SIG-M5 treated with dmso at 0.1 percent for 504 hours (cell line): ENCODE measurements around the gene STXBP6.
"Not testable (repeated sequence)": the region's sequence is repeated elsewhere in the genome, so short reads cannot be mapped to it uniquely, and the experiment has no call there.

Source experiments
- DNase-seq: peaks from one replicate; lab custom pipeline; 2025; ENCODE audit not compliant: unreplicated experiment; lab: John Stamatoyannopoulos, UW

The STXBP6 gene

DNA sequence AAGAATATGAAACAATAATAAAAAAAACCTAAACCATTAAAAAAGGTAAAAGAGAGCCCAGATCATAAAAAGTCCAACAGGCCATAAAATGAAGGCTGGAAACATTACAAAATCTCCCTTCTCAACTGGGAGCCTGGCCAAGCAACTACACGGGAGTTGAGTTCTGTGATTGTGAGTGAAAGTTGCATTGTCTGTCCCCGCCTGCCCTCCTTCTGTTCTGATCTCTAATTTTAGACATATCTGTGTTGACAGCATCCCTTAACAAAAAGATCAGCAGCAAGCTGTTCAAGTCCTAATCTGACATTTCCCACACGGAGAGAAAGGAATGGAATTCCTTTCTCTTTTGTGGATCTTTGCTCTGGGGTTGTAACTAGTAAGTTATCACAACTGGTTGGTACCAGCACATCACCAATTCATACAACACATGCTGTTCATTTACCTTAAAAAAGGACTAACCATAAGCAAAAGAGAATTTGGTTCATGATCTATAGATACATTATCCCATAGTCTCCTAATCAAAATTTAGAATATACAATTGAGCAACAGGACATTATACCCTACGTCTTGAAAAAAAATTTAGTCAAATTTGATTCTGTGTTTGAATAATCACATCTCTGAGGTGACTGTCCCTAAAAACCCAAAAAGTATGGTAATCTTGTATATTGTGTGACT lies 210.9 kb downstream of the STXBP6 start:
- no peak for DNase-seq

DNA sequence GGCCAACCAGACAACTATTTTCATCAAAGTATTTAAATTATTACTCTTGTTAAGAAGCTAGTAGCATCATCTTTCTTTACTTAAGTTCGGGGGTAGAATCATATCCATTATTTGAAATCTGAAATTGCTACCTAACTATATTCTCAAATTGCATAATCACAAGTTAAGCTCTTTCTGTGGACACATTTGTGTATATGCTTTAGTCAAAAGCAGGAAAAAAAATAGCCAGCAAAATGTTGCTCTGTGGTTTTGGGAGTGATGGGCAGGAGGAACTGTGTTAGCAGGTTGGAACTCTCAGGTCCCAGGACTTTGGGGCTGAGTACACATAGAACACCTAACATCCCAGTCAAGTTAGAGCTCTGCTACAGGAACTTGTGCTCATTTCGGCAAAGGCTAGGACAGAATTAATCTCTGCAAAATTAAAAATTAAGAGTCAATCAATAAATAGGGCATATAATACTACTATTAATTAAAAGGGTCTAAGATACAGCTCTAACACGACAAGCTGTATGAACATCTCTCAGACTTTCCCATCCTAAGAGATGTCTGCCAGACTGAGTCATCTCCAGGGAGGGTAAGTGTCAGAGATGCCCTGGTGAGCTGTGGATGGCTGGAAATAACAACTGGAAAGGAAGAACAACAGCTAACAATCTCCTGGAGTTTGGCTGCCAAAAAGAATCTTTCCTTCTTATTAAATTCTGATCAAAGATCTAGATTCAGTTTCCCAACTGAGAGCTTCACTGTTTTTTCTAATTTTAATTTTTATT lies 212.5 kb downstream of the STXBP6 start:
- no peak for DNase-seq

DNA sequence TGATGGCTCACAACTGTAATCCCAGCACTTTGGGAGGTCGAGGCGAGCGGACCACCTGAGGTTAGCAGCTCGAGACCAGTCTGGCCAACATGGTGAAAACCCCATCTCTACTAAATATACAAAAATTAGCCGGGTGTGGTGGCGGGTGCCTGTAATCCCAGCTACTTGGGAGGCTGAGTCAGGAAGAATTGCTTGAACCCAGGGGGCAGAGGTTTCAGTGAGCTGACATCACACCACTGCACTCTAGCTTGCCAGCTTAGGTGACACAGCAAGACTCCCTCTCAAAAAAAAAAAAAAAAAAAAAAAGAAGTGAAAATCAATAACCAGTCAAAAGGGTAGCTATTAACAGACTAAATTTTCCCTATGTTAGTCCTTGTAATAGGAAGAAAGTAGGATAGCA lies 213.6 kb downstream of the STXBP6 start:
- not testable (repeated sequence) for DNase-seq

DNA sequence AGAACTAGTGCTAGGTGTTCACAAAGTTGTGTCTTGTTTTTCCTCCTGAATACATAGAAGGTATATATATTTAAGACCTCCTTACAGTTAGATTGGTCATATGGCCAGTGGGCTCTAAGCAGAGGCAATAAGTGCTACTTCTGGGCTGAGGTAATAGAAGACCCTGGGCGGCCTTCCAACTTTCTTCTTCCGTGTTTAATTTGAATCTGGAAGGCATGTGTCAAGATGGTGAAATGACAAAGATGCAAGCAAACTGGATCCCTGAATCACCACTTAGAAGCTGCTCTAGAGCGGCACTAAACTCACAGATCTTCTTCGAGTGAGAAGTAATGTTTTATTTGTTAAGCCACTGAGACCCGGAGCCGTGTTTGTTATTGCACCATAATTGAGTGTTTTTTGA lies 215.0 kb downstream of the STXBP6 start:
- no peak for DNase-seq

DNA sequence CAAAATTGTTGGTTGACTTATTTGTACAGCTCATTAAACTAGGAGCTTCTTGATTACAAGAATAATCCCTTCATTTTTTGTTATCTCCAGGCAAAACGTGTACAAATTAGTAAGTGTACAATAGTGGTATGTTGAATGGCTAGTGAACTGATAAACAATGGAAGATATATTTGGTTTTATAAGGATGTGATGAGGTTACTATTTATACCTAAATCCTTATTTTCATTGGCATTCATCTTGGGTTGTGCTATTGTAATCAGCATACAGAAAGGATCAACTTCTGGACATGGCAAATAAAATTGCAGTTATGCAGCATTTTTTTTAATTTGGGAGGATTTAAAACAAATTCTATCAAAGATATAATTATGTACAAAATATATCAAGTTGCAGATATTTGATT lies 216.6 kb downstream of the STXBP6 start:
- no peak for DNase-seq

DNA sequence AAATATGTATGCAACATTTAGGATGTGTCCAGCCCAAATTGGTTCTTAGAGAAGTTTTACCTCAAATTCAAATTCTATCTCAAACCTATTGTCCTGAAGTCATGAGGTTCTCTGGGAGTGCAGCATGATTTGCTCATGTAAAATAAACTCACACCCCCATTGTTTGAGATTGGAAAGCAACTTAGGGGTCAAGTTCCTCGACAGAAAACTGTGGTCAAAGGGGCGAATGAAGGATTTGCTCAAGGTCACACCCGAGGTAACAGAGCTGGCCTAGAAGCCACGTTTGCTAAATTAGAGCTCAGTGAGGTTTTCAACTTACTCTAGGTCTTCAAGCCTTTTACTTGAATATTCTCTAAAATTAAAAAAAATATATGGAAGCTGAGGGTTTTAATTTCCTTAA lies 218.3 kb downstream of the STXBP6 start:
- DNase-seq = no peak

DNA sequence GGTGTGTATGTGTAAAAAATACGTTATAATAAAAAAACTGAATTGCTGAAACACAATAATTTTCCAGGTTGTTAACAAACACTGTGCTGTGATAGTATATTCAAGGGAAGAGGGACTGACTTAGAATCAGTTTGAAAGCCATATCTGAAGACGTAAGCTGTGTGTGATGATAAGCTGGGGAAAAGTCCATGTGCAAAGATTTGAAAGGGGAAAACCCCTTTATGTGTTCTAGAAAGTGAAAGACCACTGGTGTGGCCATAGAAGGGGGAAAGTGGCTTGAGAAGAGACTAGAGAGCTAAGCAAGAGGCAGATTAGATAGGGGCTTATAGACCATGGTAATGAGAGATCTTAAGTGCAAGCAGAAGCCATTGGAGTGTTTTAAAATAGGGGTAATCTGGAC lies 220.1 kb downstream of the STXBP6 start:
- DNase-seq = no peak

DNA sequence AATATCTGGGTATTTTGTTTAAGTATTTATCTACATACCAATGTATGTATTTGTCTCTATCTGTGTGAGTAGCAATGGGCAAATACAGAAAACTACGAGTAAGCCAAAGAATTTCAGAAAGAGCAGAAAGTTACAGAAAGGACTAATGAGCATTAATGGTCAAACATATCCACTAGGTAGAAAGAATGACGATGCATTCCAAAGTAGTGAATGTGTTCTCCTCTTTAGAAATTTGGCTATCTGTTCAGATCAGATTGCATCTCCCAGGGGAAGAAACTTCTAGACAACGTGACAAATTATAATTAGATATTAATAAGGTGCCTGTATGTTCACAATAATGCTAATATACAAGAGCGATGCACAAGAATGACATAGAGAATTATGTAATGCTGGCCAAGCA lies 221.5 kb downstream of the STXBP6 start:
- DNase-seq = no peak

DNA sequence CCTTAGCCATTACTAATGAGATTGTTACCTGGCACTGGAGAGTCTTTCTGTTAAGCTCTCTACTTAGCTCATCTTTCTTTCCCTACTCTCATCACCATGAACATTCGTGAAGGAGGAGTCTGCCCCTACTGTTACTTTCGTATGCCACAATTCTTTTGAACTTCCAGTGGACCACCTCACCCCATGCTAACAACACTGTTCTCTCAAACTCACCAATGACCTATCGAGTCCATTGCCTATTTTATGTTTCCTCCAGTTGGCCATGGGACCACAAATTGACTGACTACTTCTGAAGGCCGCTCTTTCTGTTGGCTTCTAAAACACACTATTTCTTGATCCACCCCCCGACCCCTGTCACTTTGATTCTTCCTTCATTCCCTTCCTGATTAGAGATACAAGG lies 223.6 kb downstream of the STXBP6 start:
- no peak for DNase-seq

DNA sequence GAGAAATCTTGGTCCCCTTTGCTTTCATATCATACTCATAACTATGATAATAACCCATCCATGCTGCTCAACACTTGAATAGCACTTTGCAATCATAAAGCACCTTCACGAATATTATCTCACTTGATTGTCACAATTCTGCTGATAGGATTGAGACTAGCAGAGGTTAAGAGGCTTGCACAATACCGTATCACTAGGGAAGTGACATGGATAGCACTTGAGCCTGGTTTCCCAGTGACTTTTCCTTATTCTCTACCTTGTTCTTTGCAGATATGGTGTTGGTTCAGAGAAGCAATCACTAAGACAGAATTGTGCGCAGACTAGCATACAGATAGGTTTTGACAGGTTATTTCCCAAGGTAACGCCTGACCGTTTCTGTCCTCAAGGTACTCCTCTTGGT lies 229.3 kb downstream of the STXBP6 start:
- no peak for DNase-seq

DNA sequence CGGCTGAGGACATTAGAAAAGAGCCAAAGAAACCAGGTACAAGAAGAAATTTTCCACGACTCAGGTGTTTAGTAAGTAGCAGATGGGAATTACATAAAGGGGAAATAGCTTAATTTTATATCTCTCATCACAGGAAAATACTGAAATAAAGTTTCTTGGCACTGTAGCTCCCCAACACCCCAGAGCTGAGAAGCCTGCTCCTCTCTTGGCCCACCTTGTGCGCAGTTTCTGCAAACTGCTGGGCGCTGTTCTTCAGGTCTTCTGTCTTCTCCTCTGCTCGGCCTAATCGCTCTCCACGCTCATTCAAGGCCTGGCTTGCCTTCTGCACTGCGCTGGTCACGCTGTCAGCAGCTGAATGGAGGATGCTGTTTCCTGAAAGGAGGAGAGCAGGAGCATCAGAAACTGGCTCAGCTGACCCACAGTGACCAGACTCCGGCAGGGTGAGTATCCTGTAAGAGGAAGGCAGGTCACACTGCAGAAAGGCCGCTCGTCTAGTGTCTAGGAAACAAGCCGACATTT lies 231.1 kb downstream of the STXBP6 start:
- no peak for DNase-seq

DNA sequence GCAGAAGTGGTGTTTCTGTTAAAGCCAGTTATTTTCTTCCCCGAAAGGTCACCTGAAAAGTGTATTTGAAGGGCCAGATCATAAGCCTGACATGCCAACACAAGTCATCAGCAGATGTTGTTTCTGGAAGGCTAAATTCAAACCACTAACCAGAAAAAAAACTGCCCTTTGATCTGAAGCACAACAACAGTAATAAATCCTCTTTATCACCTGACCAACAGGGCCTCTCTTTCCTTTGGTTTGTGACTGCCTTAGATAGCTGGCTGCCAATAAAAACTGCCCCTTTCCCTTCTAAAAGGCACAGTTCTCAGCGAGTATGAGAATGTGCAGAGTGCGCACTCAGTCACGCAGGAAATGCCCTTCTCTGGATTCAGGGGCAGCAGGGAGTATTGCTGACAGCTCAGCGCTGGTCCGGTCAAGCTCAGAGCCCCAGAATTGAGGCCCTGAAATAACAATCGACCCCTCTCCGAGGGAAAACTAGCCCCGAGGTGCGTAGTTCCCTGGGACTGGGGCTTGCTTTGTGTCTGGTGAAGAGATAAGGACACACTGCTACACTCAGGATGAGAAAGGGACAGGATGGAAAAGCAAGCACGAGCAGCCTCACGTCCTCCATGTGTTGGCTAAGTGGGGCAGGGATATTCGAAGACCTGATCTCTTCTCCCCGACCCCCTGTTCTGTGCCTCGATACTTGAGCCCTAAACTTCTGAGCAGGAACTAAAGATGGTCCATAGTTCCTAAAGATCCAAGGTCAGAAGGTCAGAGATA lies 231.7 kb downstream of the STXBP6 start:
- no peak for DNase-seq

DNA sequence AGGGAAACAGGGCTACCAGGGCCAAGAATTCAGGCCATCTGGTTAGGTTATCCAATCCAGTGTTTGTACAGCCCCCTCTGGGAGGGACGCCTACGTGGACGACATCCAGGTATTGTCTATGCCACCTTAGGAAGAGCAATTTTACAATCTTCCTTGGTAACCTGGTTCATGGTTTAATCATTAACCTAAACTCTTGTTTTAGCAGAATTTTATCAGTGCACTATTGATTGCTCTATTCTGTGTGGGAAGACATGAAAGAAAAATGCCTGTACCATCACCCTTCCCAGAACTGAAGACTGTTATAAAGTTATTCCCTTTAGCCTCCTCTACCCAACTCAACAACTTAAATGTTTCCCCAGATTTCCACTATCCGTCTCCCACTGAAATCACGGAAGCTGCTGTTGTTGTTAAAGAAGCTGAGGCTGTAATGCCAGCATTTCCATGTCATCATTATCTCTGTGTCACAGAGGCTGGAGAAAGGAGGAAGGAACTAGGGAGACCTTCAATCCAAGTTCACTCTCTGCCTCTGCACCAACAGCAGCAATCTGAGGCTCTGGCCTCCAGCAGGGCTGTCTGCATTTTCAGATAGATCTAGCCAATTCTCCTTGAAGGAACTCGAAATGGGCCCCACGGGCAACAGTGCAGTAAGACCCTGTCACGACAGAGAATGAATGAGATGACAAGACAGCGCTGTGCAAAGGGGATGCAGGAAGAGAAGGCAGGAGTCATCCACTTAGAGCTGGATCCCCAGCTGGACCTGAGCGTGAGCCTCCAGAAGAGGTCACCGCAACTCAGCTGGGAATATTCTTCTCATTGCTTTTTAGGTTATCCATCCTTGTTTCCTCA lies 232.5 kb downstream of the STXBP6 start:
- DNase-seq = no peak

DNA sequence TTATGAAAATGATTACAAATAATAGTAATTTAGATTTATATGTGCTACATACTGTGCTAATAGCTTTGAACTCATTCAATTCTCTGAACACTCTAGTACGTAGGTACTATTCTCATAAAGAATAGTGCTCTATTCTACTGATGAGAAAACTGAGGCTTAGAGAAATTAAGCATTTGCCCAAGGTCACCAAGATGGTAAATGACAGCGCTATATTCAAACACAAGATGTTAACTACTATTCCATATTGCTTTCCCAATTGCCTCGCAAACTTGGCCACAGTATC lies 233.1 kb downstream of the STXBP6 start:
- DNase-seq = no peak

DNA sequence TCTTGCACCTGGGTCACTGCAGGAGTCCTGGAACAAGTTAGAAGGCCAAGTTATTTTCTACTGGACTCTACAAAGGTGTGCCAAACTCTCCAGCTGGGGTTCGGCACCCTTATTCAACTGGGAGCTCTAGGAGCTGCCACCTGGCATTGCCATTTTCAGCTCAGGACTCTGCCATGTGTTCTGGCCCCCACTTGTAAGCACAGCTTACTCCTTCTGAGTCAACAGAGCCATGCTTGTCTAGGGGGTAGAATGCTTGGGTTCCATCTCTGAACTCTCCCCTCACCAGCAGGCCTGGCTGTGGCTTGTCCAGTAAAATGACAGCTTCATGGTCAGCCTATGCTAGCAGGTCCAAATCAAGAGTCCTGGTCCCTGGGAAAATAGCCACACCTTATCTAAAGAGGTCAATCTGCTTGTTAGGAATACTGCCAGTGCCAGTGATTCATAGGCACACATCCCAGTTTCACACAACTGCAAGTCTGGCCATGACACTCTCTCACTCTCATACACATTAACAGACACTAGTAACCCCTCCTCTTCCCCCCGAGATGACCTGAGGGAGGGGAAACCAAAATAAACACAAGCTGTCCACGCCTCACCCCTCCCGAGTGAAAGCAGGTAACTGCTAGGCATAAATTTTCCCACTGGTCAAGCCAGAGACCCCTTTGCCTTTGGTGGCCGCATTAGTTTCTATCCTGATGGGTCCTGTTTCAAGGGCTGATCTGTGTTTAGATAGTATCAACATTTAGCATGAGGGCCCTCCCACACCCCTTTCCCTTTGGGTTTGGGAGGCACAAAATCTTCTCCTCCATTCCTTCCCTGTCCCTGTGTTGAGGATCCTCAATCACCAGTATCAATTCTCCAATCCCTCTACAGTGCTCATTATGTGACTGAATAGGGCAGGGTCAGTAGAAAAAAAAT lies 233.7 kb downstream of the STXBP6 start:
- DNase-seq = no peak

DNA sequence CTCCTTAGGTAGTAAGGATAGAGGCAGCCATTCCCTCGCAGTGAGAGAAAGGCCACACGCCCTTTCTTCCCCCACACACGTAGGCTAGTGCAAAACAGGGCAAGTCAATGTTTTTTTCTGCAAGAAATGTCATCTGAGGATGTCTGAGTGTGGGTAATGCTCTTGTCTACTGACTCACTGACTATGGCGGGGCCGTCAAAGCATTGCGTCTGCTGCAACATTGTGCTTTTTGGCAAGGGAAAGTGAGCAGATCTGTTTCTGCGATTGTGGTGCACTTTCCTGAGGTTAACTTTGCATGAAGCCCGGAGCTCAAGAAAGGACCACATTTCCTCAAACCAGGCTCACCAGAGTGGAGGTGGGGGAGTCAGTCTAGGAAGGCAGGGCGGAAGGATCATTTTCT lies 234.4 kb downstream of the STXBP6 start:
- no peak for DNase-seq

DNA sequence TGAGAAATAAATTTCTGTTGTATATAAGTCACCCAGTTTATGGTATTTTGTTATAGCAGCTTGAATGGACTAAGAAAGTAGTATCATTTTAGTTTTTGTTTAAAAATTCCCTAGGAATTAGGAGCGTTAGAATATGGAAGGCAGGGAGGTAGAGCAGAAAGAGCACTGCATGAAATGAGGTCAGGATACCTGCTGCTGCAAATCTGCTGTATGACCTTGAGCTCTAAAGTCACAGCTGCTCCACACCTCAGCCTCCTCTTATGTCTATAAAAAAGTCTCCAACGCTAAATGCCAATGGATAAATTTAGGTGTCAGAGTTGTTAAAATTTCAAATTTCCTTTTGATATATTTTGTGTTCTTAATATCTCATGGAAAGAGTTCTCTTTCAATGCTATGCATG lies 235.0 kb downstream of the STXBP6 start:
- DNase-seq = no peak

DNA sequence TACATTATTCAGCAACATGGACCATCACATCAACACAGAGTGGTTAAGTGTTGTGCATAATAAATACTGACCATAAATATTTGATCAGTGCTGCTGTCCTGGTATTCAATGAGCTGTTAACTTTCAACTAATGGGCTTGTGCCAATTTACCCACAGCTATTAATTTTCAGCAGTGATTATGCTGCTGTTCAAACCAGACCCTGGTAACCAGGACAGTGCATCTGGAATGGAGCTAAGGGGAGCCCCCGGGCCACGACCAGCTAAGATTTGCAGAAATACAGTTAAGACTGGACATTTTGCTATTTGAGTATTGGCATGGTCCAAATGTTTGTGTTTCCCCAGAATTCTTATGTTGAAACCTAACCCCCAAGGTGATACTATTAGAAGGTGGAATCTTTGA lies 235.6 kb downstream of the STXBP6 start:
- DNase-seq = no peak

DNA sequence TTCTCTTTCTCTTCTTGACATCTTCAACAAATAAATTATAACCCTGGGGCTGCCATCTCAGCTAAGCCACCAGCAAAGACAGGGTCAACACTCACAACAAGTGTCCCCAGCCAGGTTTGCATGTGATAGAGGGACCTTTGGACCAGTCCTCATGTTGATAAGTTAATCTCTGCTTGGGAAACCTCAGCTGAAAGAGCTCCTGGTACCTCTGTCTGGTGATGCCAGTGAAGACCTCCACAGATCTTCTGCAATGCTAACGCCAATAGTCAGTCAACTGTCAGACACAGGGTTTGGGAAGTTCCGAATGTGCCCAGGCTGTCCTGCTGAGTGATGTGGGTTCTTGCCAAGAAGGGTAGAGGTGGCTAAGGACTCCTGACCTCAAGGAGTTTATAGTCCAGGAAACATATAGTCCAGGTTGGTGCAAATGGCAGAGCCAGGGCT lies 236.1 kb downstream of the STXBP6 start:
- DNase-seq = no peak
